ENCODE data around the gene STX5.
A peak's percentile ranks its signal among the peaks of the same experiment; 100 is the strongest.
"Not testable (repeated sequence)": the region's sequence is repeated elsewhere in the genome, so short reads cannot be mapped to it uniquely, and the experiment has no call there.

Gene STX5

DNA sequence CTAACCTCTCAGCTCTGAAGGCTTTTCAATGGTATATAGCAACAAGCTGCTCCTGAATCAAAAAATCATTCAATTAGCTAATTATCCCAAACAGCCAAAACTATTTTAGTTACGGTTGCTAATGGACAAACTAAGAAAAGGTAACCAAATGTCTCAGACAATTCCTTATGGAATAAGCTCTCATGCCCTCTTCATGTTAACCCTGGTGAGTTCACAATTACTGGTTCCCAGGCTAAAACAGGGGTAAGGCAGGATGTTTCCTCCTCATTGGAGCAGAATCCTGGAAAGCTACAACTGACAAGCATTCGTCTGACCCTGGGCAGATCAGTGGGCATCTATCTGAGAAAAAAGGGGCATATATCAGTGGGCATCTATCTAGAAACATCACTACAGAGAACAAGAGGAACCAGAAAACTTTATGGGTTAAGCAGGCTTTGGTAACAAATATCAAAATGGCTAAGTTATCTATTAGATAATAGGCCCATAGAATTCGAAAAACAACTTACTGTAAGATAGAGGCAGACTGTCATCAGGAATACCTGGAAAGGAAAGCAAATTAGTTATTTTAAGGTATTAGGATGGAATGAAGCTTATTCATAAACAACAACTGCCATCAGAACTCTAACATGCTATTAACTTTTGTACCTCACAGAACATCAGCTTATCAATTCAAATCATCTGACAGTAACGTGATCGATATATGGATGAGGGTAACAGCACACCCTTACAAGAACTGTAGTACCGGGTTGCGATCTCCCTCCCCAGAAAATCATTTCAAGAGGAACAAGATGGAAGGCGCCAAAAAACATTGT, 22.4 kb upstream of the STX5 start:
- no peak for DNase-seq

GRCh38 chr11:62853279-62853965, 21.6 kb upstream of the STX5 start:
- DNase-seq, result no peak

DNA sequence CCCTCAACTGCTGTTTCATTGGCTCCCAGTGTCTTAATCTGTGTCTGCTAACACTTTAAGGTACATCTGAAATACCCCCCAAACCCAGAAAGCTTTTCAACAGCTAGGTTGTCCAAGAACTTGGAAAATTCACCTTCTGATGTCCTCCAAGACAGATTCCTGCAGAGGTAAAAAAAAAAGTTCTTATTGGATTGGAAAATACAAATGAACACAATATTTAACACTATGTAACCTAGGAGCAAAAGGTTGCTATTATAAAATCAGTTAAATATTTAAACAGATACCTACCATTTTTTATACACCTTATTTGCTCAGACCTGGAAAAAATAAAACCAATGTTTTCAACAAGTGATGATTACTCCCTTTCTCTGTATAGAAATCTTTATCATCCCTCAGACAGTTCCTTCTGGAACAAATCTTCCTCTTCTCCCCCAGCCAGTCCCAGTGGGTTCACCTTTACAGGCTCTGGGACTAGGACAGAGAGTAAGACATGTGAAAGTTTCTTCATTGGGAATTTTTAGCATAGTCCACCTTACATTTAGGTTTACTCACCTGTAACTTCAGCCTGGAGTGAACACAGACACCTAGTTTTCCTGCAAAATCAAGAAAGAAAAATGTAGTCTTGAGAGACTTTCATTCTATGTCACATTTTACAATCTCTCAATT, 20.8 kb upstream of the STX5 start:
- no peak for DNase-seq

GRCh38 chr11:62851807-62852522, 20.1 kb upstream of the STX5 start:
- DNase-seq, result no peak

- DNase-seq, result no peak
Observed at GRCh38 chr11:62850911-62851806, 19.3 kb upstream of the STX5 start.

DNA sequence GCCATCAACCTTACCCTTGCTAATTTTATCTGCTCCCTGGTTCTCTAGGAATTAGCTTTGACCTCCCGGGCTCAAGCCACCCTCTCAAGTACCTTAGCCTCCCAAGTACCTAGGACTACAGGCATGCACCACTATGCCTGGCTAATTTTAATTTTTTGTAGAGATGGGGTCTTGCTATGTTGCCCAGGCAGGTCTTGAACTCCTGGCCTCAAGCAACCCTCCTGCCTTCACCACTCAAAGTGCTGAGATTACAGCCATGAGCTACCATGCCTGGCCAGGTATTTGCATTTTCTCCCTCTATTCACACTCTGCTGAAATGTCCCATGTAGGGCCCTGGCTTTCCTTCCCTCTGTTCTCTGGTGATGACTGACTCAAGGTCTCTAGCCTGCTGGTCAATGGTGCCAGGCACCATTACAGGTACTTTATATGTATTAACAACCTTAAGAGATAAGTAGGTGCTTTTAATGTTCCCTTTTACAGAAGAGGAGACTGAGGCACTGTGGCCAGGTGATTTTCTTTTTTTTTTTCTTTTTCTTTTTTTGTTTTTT, 16.0 kb upstream of the STX5 start:
- DNase-seq, result no peak

DNA sequence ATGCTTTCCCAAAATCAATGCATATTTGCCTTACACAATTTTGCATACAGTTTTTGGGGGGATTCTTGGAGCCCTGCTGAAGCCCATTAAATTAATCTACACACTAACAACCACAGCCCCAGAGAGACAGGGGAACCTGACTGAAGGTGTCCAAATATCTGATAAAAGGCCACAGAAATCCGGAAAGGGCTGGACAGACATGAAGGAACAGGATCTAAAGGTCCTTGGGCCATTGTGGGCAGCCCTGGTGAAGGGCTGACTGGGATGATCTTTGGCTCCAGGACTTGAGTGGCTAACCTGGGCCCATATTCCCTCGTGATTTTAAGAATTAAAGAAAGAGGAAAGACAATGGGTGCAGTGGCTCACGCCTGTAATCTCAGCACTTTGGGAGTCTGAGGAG, 14.3 kb upstream of the STX5 start:
- no peak for DNase-seq

DNA sequence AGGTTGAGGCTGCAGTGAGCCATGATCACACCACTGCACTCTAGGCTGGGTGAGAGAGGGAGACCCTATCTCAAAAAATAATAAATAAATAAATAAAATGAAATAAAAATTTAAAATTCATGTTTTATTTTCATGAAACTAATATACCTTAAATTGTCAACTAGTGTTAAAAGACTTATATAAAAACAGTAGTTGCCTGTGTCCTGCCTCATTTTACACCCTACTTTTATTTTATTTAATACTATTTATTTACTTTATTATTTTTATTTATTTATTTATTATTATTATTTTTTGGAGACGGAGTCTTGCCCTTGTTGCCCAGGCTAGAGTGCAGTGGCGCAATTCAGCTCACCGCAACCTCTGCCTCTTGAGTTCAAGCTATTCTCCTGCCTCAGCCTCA, 12.3 kb upstream of the STX5 start:
- DNase-seq, result no peak

GRCh38 chr11:62843466-62843865, 11.6 kb upstream of the STX5 start:
- no peak for DNase-seq

- not testable (repeated sequence) for DNase-seq
Observed at GRCh38 chr11:62842891-62843290, 11.0 kb upstream of the STX5 start.

DNA sequence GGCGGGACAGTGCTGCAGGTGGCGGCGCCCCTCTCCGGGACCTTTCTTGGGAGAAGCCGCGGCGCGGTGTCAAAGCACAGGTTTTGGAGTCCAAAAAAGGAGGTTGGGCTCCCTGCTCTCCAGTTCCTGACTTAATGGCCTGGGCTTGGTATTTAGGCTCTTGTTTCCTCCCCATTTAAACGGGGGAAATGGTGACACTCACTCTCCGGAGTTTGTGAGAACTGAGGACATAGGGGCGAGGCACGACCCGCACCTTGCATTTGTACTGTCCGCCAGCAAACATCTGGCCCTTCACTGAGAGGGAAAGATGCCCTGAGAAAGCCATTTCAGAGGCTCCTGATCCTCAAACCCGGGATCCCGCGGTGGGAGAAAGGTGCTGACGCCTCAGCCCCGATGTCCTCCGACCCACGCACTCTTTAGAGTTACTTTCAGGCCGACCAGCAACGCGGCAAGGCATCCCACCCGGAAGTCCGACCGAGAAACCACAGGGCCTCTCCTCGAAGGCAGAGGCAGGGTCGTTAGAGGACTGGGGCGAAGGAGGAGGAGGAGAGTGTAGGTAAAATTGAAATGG, 10.4 kb upstream of the STX5 start:
- peak in 1 of 2 donors; percentile 56 for DNase-seq

DNA sequence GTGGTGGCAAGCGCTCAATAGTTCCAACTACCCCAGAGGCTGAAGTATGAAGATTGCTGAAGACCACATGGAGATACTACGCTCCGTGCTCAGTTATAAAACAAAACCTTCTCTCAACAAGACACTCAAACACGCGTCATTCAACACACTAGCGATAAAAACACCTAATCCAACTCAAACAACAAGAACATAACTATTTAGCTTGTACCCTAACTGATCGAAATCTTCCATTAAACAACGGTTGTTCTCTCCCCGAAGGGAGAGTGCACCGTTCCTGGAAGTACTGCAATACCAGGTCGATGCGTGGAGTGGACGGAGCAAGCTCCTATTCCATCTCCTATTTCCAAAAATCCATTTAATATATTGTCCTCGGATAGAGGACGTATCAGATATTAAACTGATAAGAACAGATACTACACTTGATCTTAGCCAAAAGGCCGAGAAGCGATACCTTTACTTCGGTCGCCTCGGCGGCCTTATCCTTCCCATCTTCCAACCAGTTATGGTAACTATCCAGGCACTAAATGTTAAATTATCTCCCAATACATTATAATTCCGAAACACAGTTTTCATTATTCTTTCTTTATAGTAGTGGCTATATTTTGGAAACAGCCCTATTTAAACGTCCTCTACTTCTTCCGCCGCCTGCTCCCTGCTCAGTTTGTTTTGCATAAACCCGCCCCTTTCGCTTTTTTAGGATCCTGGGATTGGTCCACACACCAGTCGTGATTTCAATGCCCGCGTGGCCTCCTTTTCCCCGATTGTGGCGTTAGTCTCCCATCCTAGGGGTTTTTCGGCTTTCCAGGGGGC, 9.7 kb upstream of the STX5 start:
- peak; percentile 79 to 97 for DNase-seq

GRCh38 chr11:62840721-62841360, 9.0 kb upstream of the STX5 start:
- DNase-seq, result peak in 1 of 2 donors; percentile 10

GRCh38 chr11:62839050-62839945, 7.4 kb upstream of the STX5 start, which contains the start of gene WDR74:
TSS of gene WDR74 (minus strand) at chr11:62839590. CDS start at chr11:62839570, 20 bp downstream.
- DNase-seq, result peak; percentile 90

DNA sequence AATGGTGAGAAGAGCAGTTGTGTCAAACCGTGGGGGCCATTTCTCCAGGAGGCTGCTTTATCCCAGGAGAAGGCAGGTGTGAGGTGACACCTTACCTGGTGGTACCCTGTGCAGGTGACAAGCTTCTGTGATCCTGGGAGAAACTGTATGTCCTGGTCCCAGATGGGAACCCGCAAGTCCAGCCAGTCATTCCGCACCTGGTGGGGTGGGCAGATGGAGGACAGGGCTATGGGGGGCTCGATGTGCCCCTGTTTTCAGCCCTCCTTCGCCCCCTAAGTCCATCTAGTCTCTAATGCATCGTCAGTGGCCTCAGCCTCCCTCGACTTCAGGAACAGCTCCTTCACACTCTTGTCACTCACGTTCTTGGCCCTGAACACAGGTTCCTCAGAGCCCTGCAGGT, 3.5 kb upstream of the STX5 start:
- no peak for DNase-seq

DNA sequence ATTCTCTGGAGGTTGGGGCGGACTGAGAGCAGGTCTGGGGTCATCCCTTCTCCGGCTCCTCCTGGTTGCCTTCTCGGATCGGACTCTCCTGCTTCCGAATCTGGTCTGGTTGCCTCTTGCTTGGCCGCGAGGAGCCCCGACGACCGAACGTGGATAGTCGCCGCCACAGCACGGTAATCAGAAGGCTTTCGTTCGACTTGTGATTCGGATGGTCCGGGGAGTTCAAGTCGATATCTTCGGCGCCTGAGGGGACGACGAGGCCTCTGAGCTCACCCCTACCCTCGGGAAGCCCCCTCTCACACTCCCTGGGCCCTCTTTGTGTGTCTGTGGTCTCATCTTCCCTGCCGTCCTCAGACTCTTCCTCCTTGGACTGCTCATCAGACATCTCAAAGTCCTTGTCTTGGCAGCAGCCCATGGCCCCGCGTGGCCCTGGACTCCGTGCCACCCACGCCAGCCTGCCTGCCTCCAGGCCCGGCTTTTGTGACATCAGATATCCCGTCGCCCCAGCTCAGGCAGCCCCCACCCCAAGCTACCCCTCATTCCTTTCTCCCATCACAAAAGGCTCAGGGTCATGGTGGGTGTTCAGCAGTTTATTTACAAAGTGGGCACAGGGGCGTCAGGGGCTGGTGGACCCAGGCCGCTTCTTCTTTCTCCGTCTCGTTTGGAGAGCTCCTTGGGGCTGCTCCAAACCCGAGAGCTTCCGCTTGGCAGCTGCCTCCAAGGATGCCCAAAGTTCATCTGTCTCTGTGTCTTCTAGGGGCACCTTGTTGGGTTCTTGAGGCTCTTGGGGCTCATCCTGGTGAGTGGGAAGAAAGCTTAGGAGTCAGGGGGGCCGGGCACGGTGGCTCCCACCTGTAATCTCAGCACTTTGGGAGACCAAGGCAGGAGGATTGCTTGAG, 734 bp upstream of the STX5 start, which contains the start of gene TEX54:
Gene TEX54 (minus strand): TSS at position 506 of the 899 bp plus-strand sequence.
- no peak for DNase-seq

DNA sequence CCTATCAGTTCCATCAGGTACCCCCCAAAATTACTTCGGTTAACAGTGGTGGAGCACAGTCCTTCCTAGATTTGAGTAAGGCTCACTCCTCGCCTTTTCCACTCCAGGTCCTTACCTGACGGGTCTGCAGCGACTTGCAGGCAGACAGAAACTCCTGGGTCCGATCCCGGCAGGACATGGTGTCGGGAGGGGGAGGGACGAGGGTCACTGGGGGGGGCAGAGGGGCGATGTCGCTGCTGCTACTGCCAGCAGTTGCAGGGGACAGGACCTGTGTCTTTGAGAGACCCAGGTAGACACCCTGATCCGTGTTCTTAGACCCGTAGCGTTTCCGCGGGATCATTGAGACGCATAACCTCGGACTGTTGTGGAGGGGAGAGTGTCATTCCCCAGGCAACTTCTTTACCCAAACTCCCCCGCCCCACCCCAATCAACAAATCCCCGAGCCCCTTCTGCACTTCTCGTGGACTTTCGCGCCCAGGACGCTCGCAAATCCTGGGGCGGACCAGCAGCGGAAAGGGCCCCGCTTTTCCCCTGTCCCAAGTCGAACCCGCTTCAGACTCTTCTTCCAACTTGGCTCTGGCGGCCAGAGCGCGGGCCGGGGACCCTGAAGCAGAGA, 839 bp downstream of the STX5 start:
- no peak for DNase-seq

All from hippocampal formation (tissue), 2 donors.